GM13976 (cell line): ENCODE measurements around the gene BLOC1S3.

Source experiments
- DNase-seq: peaks from one replicate; pipeline ENCODE4 v3.0.0; 2012; ENCODE audit warnings: low spot score
- in situ Hi-C: fragments of 300-500 bp; cut with MboI; formaldehyde crosslinking; loops from one replicate; pipeline ENCODE4 v1.12.0; 2022; ENCODE audit warnings: low sequenced_read_pairs, mixed read lengths, inconsistent platforms; ENCODE audit not compliant: unreplicated experiment
- TF ChIP-seq, protein P1 (sequence below): IDR thresholded peaks from 2 replicates; pipeline ENCODE4 v1.5.1; 2012; ENCODE audit warnings: borderline replicate concordance, mild to moderate bottlenecking; ENCODE audit not compliant: insufficient read depth; ENCODE audit errors: extremely low read depth, missing control alignments, control extremely low read depth

The BLOC1S3 gene

GRCh38 chr19:45182758-45183157 is 4.2 kb downstream of the BLOC1S3 start:
- TF ChIP-seq, protein P1, sequence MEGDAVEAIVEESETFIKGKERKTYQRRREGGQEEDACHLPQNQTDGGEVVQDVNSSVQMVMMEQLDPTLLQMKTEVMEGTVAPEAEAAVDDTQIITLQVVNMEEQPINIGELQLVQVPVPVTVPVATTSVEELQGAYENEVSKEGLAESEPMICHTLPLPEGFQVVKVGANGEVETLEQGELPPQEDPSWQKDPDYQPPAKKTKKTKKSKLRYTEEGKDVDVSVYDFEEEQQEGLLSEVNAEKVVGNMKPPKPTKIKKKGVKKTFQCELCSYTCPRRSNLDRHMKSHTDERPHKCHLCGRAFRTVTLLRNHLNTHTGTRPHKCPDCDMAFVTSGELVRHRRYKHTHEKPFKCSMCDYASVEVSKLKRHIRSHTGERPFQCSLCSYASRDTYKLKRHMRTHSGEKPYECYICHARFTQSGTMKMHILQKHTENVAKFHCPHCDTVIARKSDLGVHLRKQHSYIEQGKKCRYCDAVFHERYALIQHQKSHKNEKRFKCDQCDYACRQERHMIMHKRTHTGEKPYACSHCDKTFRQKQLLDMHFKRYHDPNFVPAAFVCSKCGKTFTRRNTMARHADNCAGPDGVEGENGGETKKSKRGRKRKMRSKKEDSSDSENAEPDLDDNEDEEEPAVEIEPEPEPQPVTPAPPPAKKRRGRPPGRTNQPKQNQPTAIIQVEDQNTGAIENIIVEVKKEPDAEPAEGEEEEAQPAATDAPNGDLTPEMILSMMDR, result no peak
- no peak for DNase-seq
- in situ Hi-C loops, result no loop called here

DNA sequence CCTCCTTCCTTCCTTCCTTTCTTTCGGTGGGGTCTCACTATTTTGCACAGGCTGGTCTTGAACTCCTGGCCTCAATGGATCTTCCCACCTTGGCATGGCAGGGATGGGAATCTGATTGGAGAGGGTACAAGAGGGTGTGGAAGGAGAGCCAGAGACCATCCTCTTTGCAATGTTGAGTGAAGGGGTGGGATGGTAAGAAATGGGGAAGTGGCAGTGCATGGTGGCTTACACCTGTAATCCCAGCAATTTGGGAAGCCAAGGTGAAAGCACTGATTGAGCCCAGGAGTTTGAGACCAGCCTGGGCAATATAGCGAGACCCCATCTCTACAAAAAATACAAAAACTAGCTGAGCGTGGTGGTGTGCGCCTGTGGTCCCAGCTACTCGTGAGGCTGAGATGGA is 5.5 kb downstream of the BLOC1S3 start:
- no peak for DNase-seq
- TF ChIP-seq, protein P1, result no peak
- in situ Hi-C loops, result no loop called here

DNA sequence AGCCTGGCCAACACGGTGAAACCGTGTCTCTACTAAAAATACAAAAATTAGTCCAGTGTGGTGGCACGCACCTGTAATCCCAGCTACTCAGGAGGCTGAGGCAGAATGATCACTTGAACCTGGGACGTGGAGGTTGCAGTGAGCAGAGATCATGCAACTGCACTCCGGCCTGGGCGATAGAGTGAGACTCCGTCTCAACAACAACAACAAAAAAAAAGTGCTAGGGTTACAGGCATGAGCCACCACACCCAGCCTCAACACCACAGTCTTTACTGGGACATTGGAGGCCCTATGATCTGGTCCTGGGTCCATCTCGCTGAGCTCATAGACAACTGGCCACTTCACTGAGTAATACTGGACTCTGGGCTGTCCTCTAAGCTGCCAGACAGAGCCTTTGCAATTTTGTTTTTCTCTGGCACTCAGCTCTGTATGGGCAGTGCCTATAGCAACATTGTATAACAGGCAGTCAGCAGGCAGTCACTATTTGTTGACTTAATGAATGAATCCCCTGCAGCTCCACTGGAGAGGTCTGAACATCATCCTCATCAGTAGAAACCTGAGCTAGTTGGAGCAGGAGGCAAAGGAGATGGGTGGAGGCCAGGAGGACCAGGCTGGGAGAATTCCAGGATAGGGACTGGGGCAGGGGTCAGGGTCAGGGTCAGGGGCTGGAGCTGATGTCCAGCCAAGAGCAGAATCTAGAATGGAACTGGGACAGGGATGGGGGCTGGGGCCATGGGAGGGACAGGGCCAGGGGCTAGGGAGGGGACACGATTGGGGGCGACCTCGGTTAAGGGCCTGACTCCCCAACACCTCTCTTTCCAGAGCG is 8.1 kb downstream of the BLOC1S3 start:
- no peak for DNase-seq

DNA sequence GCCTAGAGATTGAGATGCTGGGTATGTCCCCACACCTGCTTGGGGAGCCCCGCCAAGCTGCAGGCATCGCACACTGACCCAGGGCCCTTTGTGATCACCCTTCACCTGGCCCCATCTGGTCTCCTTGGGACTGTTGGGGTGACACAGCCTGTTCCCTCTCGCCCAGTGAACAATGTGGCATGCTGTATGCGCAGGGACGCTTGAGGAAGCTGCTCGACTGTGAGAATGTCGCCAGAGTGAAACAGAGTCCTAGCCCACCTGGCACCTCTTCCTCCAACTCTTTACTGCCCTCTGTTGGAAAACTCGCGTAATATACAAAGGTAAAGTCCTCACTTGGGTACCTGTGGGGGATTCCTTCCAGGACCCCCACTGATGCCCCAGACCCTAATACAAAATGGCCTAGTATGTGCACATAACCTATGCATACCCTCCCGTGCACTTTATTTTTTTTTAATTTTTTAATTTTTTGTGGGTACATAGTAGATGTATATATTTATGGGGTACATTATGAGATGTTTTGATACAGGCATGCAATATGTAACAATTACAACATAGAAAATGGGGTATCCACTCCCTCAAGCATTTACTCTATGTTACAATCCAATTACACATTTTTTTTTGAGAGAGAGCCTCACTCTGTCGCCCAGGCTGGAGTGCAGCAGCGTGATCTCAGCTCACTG is 9.0 kb downstream of the BLOC1S3 start:
- TF ChIP-seq, protein P1, result peak; percentile 40
- in situ Hi-C loops, result no loop called here
- peak; percentile 81 for DNase-seq

More for the DNA sequence above, 8.1 kb downstream of the BLOC1S3 start:
- in situ Hi-C loops, result no loop called here
- TF ChIP-seq, protein P1, result no peak

- in situ Hi-C loops, result no loop called here
- DNase-seq, result no peak
- TF ChIP-seq, protein P1, result no peak
Measured at GRCh38 chr19:45189971-45190370, 11.4 kb downstream of the BLOC1S3 start.

DNA sequence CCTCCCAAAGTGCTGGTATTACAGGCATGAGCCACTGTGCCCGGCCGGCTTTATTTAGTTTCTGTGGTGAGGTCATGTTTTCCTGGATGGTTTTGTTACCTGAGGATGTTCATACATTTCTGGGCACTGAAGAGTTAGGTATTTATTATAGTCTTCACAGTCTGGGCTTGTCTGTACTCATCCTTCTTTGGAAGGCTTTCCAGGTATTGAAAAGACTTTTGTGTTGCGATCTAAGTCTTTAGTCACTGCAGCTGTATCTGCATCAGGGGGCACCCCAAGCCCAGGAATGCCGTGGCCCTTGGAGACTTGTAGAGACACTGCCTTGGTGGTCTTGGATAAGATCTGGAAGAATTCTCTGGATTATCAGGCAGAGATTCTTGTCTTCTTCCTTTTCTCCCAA is 12.8 kb downstream of the BLOC1S3 start:
- DNase-seq, result no peak
- TF ChIP-seq, protein P1, result no peak
- in situ Hi-C loops, result no loop called here

- no peak for DNase-seq
- in situ Hi-C loops, result no loop called here
- TF ChIP-seq, protein P1, result no peak
Measured at GRCh38 chr19:45195764-45196163, 17.2 kb downstream of the BLOC1S3 start.
